ENCODE data around the gene PTPRO.
"Not testable (repeated sequence)": the region's sequence is repeated elsewhere in the genome, so short reads cannot be mapped to it uniquely, and the experiment has no call there.

The PTPRO gene

GRCh38 chr12:15608941-15609340 lies 286.6 kb downstream of the PTPRO start:
- DNase-seq: no peak

- DNase-seq: no peak
Observed at GRCh38 chr12:15613981-15614380, 291.7 kb downstream of the PTPRO start.

- not testable (repeated sequence) for DNase-seq
Observed at GRCh38 chr12:15616495-15616894, 294.2 kb downstream of the PTPRO start.

GRCh38 chr12:15620741-15621539 lies 298.6 kb downstream of the PTPRO start:
- DNase-seq: no peak

GRCh38 chr12:15625075-15625474 lies 302.8 kb downstream of the PTPRO start:
- DNase-seq: no peak

GRCh38 chr12:15627995-15628945 lies 306.0 kb downstream of the PTPRO start:
- no peak for DNase-seq

- DNase-seq: no peak
Observed at GRCh38 chr12:15629108-15629507, 306.8 kb downstream of the PTPRO start.

GRCh38 chr12:15629761-15630160 lies 307.5 kb downstream of the PTPRO start:
- no peak for DNase-seq

GRCh38 chr12:15631007-15631715 lies 308.9 kb downstream of the PTPRO start:
- no peak for DNase-seq

GRCh38 chr12:15632708-15633107 lies 310.4 kb downstream of the PTPRO start:
- DNase-seq: no peak

- no peak for DNase-seq
Observed at GRCh38 chr12:15633201-15633600, 310.9 kb downstream of the PTPRO start.

- no peak for DNase-seq
Observed at GRCh38 chr12:15634010-15634683, 311.8 kb downstream of the PTPRO start.

- no peak for DNase-seq
Observed at GRCh38 chr12:15636060-15636890, 314.0 kb downstream of the PTPRO start.

- DNase-seq: no peak
Observed at GRCh38 chr12:15638231-15638630, 315.9 kb downstream of the PTPRO start.

GRCh38 chr12:15644700-15645099 lies 322.4 kb downstream of the PTPRO start:
- DNase-seq: no peak

- no peak for DNase-seq
Observed at GRCh38 chr12:15646581-15646980, 324.3 kb downstream of the PTPRO start.

Measured in activated CD4-positive, alpha-beta T cell treated with anti-CD3 and anti-CD28 coated beads, Interleukin-2, amount 50 U/mL, for 4 hours (primary cell).